Testis (tissue), 2 donors: ENCODE measurements around the gene KIF17.

Source experiments
- CTCF ChIP-seq, 3 experiments: fragments of 450-650 bp in 2 of 3; fragments of 200-600 bp in 1 of 3; sonication (generic) in 1 of 3; IDR thresholded peaks; one replicate each; pipeline ENCODE4 v1.5.1; 2016 to 2019; ENCODE audit warnings: antibody characterized with exemption in 3 of 3, mild to moderate bottlenecking in 2 of 3, moderate library complexity in 1 of 3
- POLR2A ChIP-seq: fragments of 450-650 bp; IDR thresholded peaks from one replicate; pipeline ENCODE4 v1.6.1; 2017; ENCODE audit warnings: antibody characterized with exemption, mild to moderate bottlenecking, moderate library complexity

GRCh38 chr1:20732071-20732587, 14.3 kb upstream of the KIF17 start:
- TF ChIP-seq CTCF (IDR thresholded peaks at IDR 0.05) = no peak
- TF ChIP-seq POLR2A = no peak
